Measurements from ENCODE around the gene AMOTL2. TPM values are rescaled to one million over a fixed set of nuclear protein-coding genes. Genes with fewer than 3 reads are reported as not detected.

AMOTL2 gene
- total RNA-seq, 1 experiment from 2014 or later, result 146 TPM

GRCh38 chr3:134366928-134367811, 7.1 kb downstream of the AMOTL2 start:
- BruUV-seq (replicated peaks), result no TSS peak
- H3K9me3 ChIP-seq (ENCODE audit: control insufficient read depth, insufficient read depth, low read depth, low read length), result no peaks in the 10 kb centered on the region
- POLR2A ChIA-PET, result interaction anchor here (0.5 to 1.2 kb wide), 4 partner anchors 54 to 1770 kb away, joined by 3 to 6 read pairs (median 4); partner anchors contain the start of gene CEP63
- ATAC-seq (no peak), DNase-seq (ENCODE audit: low read depth, low spot score) (no peak)
- TF ChIP-seq CTCF (IDR thresholded peaks at IDR 0.05), result no peak; the same call in 1 of the 2 replicates
- no peak for TF ChIP-seq REST (IDR thresholded peaks at IDR 0.05; ENCODE audit: insufficient read depth in 1 of 2, low read depth in 2 of 2, low read length in 1 of 2)
- TF ChIP-seq POLR2AphosphoS5 (IDR thresholded peaks at IDR 0.05; ENCODE audit: low read depth, low read length), result peak; percentile 28
- TF ChIP-seq SIN3A (IDR thresholded peaks at IDR 0.05; ENCODE audit: borderline replicate concordance, insufficient read depth, low read depth, low read length), result no peak
- TF ChIP-seq TCF7L2 (IDR thresholded peaks at IDR 0.05; ENCODE audit: low read depth, low read length), result no peak
- peak overlapping the region; percentile 94 for H3K27ac ChIP-seq (ENCODE audit: low read length)
- intact Hi-C loops (cut with micrococcal nuclease; ENCODE audit: unreplicated experiment) (no loop called here), in situ Hi-C loops (cut with HindIII; ENCODE audit: low pct_unique_long_range_greater_than_20kb, low sequenced_read_pairs) (no loop called here)
- CTCF ChIA-PET, result interaction anchor here (0.5 to 1.5 kb wide), 3 partner anchors 44 to 124 kb away, joined by 3 to 5 read pairs (median 3); partner anchors contain the start of gene RYK
- H3K4me3 ChIP-seq (ENCODE audit: low read depth in 2 of 2, low read length in 2 of 2), result no peak overlapping the region
- peaks cover 99% of the 10 kb centered on the region for H3K4me1 ChIP-seq (ENCODE audit: control insufficient read depth, insufficient read depth, low read length)
- H3K36me3 ChIP-seq (ENCODE audit: control insufficient read depth, insufficient read depth, low read length), result peaks cover 39% of the 10 kb centered on the region
- no peaks in the 10 kb centered on the region for H3K27me3 ChIP-seq (ENCODE audit: control insufficient read depth, insufficient read depth, low read length)

GRCh38 chr3:134366221-134366927, 7.9 kb downstream of the AMOTL2 start:
- H3K9me3 ChIP-seq (ENCODE audit: control insufficient read depth, insufficient read depth, low read depth, low read length), result no peaks in the 10 kb centered on the region
- ATAC-seq (no peak), DNase-seq (ENCODE audit: low read depth, low spot score) (no peak)
- H3K36me3 ChIP-seq (ENCODE audit: control insufficient read depth, insufficient read depth, low read length), result peaks cover 43% of the 10 kb centered on the region
- TF ChIP-seq REST (IDR thresholded peaks at IDR 0.05; ENCODE audit: insufficient read depth in 1 of 2, low read depth in 2 of 2, low read length in 1 of 2) (no peak), TCF7L2 (IDR thresholded peaks at IDR 0.05; ENCODE audit: low read depth, low read length) (no peak), SIN3A (IDR thresholded peaks at IDR 0.05; ENCODE audit: borderline replicate concordance, insufficient read depth, low read depth, low read length) (no peak), POLR2AphosphoS5 (IDR thresholded peaks at IDR 0.05; ENCODE audit: low read depth, low read length) (no peak), CTCF (IDR thresholded peaks at IDR 0.05) (no peak)
- H3K27ac ChIP-seq (ENCODE audit: low read length), result peak overlapping the region; percentile 94
- intact Hi-C loops (cut with micrococcal nuclease; ENCODE audit: unreplicated experiment), result no loop called here
- H3K4me1 ChIP-seq (ENCODE audit: control insufficient read depth, insufficient read depth, low read length), result peaks cover 99% of the 10 kb centered on the region
- in situ Hi-C loops (cut with HindIII; ENCODE audit: low pct_unique_long_range_greater_than_20kb, low sequenced_read_pairs), result no loop called here
- POLR2A ChIA-PET, result interaction anchor here (0.5 to 1.2 kb wide), 4 partner anchors 8 to 120 kb away, joined by 3 to 5 read pairs (median 4); partner anchors contain the start of genes AMOTL2 and CEP63
- CTCF ChIA-PET, result interaction anchor here (0.6 to 1.5 kb wide), 2 partner anchors 43 to 125 kb away, joined by 3 to 5 read pairs; no protein-coding TSS in a partner anchor
- H3K4me3 ChIP-seq (ENCODE audit: low read depth in 2 of 2, low read length in 2 of 2), result no peak overlapping the region
- BruUV-seq (replicated peaks), result no TSS peak
- no peaks in the 10 kb centered on the region for H3K27me3 ChIP-seq (ENCODE audit: control insufficient read depth, insufficient read depth, low read length)

Data from Panc1 (cell line).